ENCODE measurements around the gene TMED6. TPM values are rescaled to one million over a fixed set of nuclear protein-coding genes. Genes with fewer than 3 reads are reported as not detected.

Gene TMED6
- total and polyA plus RNA-seq, 2 donors from 2014 or later = 2.6 to 11.5 TPM

DNA sequence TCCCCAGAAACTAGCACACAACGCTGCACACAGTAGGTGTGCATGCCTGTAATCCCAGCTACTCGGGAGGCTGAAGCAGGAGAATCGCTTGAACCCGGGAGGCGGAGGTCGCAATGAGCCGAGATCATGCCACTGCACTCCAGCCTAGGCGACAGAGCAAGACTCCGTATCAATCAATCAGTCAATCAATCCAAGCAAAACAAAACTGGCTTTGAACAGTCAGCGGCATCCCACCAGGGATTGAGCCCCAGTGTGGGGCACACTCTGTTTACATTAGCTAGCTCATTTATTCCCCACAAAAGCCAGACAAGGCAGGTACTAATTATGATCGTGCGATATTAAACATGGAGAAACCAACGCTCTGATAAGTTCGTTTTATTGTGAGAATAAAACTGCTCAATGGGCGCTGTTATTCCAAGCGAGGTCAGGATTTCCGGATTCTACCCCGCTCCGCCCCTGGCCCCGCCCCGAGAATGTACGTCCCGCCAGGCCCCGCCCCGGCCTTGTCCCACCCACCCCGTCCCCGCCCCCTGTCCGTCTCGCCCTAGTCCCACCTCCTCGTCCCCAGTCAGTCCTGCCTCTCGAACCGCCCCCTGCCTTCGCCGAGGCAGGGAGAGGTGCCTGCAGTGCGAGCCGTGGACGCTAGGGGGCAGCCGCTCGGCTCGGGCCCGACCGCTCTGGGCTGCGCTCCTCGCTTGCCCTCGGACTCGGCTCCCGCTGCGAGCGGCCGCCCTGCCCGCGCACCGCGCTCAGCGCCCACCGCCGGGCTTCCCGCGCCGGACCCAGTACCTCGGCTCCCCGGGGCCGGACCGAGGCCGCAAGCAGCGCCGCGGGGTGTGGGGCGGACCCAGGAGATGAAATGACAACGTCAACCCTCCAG is 40.7 kb downstream of the TMED6 start, which contains the start of gene VPS4A:
TSS of gene VPS4A (plus strand) at position 698 of the 880 bp plus-strand sequence. CDS start at position 860, 162 bp downstream.
- FAIRE-seq (no peak), DNase-seq (peak; percentile 98 to 99 (median 98))
- intact Hi-C loops (cut with DNase I) = no loop called here

DNA sequence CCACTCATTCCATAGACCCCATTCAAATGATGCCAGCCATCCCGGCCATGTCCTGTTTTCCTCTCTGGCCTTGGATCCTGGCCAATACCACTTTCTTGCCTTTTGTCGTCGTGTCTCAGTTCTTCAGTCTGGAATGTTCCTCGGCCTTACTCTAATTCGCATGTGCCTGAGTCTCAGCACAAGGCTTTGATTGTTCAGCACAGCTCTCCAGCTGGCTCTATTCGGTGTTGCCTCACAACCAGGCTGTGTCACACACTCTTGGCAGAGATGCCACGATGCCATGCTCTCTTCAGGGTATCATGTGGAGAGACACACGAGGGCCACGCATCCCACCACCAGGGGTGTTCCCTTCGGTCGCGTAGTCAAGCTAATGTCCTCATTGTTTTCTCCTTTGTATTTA is 42.3 kb downstream of the TMED6 start:
- no peaks in the 10 kb centered on the region for H3K9me3 ChIP-seq (ENCODE audit: control insufficient read depth in 2 of 3, insufficient read depth in 1 of 3, low read length in 3 of 3)
- H3K4me1 ChIP-seq (ENCODE audit: control insufficient read depth in 2 of 3, insufficient read depth in 2 of 3, low read depth in 1 of 3, low read length in 3 of 3) = peaks cover 0 to 8% (median 2%) of the 10 kb centered on the region in 3 donors
- DNase-seq (no peak), FAIRE-seq (no peak)
- intact Hi-C loops (cut with DNase I) = no loop called here
- H3K36me3 ChIP-seq (ENCODE audit: control insufficient read depth in 2 of 3, insufficient read depth in 3 of 3, low read length in 3 of 3) = no peaks in the 10 kb centered on the region
- TF ChIP-seq, protein P1, sequence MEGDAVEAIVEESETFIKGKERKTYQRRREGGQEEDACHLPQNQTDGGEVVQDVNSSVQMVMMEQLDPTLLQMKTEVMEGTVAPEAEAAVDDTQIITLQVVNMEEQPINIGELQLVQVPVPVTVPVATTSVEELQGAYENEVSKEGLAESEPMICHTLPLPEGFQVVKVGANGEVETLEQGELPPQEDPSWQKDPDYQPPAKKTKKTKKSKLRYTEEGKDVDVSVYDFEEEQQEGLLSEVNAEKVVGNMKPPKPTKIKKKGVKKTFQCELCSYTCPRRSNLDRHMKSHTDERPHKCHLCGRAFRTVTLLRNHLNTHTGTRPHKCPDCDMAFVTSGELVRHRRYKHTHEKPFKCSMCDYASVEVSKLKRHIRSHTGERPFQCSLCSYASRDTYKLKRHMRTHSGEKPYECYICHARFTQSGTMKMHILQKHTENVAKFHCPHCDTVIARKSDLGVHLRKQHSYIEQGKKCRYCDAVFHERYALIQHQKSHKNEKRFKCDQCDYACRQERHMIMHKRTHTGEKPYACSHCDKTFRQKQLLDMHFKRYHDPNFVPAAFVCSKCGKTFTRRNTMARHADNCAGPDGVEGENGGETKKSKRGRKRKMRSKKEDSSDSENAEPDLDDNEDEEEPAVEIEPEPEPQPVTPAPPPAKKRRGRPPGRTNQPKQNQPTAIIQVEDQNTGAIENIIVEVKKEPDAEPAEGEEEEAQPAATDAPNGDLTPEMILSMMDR (IDR thresholded peaks at IDR 0.05; ENCODE audit: borderline replicate concordance, extremely low read depth, insufficient read depth) = no peak
- no peak overlapping the region for H3K9ac ChIP-seq (ENCODE audit: low read length in 3 of 3)
- H3K27ac ChIP-seq (ENCODE audit: low read depth in 2 of 2, low read length in 2 of 2) = no peak overlapping the region
- no peaks in the 10 kb centered on the region for H3K27me3 ChIP-seq (ENCODE audit: control insufficient read depth, insufficient read depth, low read length)
- H3K4me3 ChIP-seq (ENCODE audit: low read length in 3 of 3) = no peak overlapping the region

More for the DNA sequence above, 40.7 kb downstream of the TMED6 start, which contains the start of gene VPS4A:
- H3K36me3 ChIP-seq (ENCODE audit: control insufficient read depth in 2 of 3, insufficient read depth in 3 of 3, low read length in 3 of 3) = peaks cover 0 to 3% (median 3%) of the 10 kb centered on the region in 3 donors
- no peaks in the 10 kb centered on the region for H3K27me3 ChIP-seq (ENCODE audit: control insufficient read depth, insufficient read depth, low read length)
- peak within 1 kb of the TSS; percentile 50 to 91 (median 81) for H3K9ac ChIP-seq (ENCODE audit: low read length in 3 of 3)
- H3K9me3 ChIP-seq (ENCODE audit: control insufficient read depth in 2 of 3, insufficient read depth in 1 of 3, low read length in 3 of 3) = no peaks in the 10 kb centered on the region
- TF ChIP-seq, protein P1 (IDR thresholded peaks at IDR 0.05; ENCODE audit: borderline replicate concordance, extremely low read depth, insufficient read depth) = peak; percentile 96
- peak within 1 kb of the TSS; percentile 71 to 85 for H3K27ac ChIP-seq (ENCODE audit: low read depth in 2 of 2, low read length in 2 of 2)
- H3K4me3 ChIP-seq (ENCODE audit: low read length in 3 of 3) = peak within 1 kb of the TSS; percentile 70 to 89 (median 75)
- H3K4me1 ChIP-seq (ENCODE audit: control insufficient read depth in 2 of 3, insufficient read depth in 2 of 3, low read depth in 1 of 3, low read length in 3 of 3) = peaks cover 0 to 11% (median 2%) of the 10 kb centered on the region in 3 donors

DNA sequence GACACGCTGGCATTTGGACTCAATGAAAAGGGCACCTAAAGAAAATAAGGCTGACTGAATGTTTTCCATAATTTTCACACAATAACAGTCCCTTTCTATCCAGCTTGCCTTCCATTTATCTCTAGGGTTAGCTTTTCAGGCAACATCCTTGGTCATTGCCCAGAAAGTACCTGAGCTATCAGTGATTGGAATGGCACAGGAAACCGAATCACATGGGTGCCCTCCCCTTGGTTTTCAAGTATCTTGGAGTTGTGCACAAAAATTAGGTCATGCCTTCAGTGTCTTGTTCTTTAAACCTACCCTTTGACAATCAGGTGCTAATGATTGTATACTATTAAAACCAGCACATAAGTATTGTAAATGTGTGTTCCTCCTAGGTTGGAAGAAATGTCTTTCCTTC is 43.7 kb downstream of the TMED6 start:
- FAIRE-seq = no peak
- peaks cover 0 to 3% (median 0%) of the 10 kb centered on the region in 3 donors for H3K36me3 ChIP-seq (ENCODE audit: control insufficient read depth in 2 of 3, insufficient read depth in 3 of 3, low read length in 3 of 3)

More for the DNA sequence above, 43.7 kb downstream of the TMED6 start:
- H3K27ac ChIP-seq (ENCODE audit: low read depth in 2 of 2, low read length in 2 of 2) = no peak overlapping the region
- no peaks in the 10 kb centered on the region for H3K27me3 ChIP-seq (ENCODE audit: control insufficient read depth, insufficient read depth, low read length)
- H3K9ac ChIP-seq (ENCODE audit: low read length in 3 of 3) = no peak overlapping the region
- DNase-seq = no peak
- TF ChIP-seq, protein P1 (IDR thresholded peaks at IDR 0.05; ENCODE audit: borderline replicate concordance, extremely low read depth, insufficient read depth) = no peak
- no peaks in the 10 kb centered on the region for H3K9me3 ChIP-seq (ENCODE audit: control insufficient read depth in 2 of 3, insufficient read depth in 1 of 3, low read length in 3 of 3)
- peaks cover 0 to 8% (median 2%) of the 10 kb centered on the region in 3 donors for H3K4me1 ChIP-seq (ENCODE audit: control insufficient read depth in 2 of 3, insufficient read depth in 2 of 3, low read depth in 1 of 3, low read length in 3 of 3)
- no peak overlapping the region for H3K4me3 ChIP-seq (ENCODE audit: low read length in 3 of 3)
- intact Hi-C loops (cut with DNase I) = no loop called here

All from kidney (tissue), 14 donors.